ENCODE results near the gene STING1.
A peak's percentile ranks its signal among the peaks of the same experiment; 100 is the strongest.
"Not testable (repeated sequence)": the region's sequence is repeated elsewhere in the genome, so short reads cannot be mapped to it uniquely, and the experiment has no call there.

Gene STING1

DNA sequence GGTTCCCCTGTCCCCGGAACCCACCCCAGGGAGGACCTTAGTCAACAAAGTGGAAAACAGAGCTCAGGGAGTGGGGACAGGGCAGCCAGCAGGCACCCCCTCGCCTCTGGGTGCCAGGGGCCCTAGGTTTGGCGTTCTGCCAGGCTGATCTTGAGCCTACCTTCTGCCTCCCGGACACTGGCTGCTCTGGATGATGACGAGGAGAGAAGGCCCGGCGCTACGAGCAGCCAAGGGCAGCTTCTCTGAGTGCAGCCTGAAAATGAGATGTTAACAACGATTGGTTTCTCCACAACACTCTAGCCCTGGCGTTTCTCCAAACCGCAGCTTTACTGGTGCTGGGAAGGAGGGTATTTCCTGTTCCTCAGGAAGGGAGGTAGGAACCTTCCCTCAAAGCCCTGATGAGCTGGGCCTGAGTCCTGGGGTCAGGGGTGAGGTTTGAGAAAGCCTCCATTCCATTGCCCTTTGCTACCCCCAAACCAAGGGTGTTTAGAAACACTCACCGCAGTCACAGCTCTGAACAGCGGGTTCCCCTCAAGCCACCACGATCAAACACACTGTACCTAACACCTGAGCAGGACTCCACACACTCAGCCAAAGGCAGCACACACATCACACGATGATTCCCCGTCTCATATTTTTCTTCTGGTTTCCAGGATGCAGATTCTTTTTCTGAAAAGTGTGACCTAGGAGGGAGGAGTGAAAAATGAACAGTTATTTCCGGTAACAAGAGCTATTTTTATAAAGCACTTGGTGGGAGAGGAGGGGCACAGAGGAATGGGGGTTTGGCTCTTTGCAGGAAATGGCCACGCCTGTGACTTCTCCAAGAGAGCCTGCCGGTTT lies at the start of gene STING1:
Gene STING1 (minus strand): TSS at position 709 of the 840 bp plus-strand sequence. CDS start 1,054 bp downstream, outside the sequence.
- no peak within 1 kb of the TSS for H3K4me3 ChIP-seq (ENCODE audit: low read depth, low read length)

DNA sequence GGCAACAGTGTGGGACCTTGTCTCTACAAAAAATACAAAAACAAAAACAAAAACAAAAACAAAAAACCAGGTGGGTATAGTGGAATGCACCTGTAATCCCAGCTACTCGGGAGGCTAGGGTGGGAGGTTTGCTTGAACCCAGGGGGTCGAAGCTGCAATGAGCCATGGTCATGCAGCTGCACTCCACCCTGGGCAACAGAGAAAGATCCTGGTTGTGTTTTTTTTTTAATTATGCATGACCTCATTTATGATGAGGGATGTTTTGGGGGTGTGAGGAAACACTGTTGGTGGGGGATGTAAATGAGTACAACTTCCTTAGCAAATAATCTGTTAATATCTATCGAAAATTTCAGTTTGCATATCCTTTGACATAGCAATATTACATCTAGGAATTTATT lies 49.2 kb upstream of the STING1 start:
- no peak overlapping the region for H3K4me3 ChIP-seq (ENCODE audit: low read depth, low read length)

DNA sequence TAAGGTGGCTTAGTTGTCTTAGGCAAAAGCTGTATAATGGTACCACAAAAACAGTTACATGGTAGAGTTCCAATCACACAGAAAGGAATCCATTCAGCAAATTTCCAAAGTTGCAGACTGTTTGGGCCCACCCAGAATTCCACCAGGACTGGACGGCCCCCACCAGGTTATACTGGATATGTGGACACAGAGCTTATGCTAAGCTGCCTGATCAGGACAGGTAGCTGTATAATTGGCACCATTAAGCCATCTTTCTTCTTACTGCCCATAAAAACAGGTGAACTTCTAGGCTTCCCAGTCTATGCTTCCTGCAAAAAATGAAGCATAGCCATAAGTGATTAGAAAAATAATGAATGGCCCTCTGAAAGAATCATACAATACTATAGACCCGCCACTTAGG lies 47.5 kb upstream of the STING1 start:
- H3K4me3 ChIP-seq (ENCODE audit: low read depth, low read length): not testable (repeated sequence)

DNA sequence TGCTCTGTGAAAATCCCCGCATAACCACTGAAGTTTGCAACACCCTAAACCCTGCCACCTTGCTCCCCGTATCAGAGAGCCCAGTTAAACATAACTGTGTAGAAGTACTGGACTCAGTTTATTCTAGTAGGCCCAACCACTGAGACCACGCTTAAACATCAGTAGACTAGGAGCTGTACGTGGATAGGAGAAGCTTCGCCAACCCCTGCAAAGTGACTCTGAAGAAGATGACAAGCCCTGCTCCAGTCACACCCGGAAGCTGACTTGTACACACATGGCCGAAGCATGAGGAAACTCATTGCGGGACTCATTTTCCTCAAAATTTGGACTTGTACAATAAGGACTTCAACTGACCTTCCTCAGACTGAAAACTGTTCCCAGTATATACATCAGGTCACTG lies 46.1 kb upstream of the STING1 start:
- H3K4me3 ChIP-seq (ENCODE audit: low read depth, low read length): not testable (repeated sequence)

DNA sequence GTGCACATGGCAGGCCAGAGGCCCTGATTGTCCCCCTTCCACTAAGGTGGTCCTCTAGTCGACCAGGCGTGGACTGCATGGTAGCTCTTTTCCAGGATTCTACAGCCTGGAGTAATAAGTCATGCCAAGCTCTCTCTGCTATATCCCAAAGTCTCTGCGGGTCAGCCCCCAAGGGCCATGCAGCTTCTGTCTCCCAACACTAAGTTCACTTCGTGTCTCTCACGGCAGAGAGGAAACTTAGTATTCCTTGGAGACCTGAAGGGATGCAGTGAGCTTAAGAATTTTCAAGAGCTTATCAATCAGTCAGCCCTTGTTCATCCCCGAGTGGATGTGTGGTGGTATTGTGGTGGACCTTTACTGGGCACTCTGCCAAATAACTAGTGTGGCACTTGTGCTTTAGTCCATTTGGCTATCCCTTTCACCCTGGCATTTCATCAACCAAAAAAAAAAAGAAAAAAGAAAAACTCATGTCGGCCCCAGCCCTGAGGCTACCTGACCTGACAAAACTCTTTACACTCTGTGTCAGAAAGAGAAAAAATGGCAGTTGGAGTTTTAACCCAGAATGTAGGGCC lies 45.4 kb upstream of the STING1 start:
- not testable (repeated sequence) for H3K4me3 ChIP-seq (ENCODE audit: low read depth, low read length)

DNA sequence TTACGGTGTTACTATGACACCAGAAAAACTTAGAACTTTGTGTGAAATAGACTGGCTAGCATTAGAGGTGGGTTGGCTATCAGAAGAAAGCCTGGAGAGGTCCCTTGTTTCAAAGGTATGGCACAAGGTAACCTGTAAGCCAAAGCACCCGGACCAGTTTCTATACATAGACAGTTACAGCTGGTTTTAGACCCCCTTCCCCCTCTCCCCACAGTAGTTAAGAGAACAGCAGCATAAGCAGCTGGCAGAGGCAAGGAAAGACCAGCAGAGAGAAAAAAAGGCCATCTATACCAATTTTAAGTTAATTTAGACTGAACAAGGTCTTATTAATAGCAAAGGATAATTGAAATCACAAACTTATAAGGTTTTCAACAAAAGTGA lies 44.5 kb upstream of the STING1 start:
- H3K4me3 ChIP-seq (ENCODE audit: low read depth, low read length): not testable (repeated sequence)

DNA sequence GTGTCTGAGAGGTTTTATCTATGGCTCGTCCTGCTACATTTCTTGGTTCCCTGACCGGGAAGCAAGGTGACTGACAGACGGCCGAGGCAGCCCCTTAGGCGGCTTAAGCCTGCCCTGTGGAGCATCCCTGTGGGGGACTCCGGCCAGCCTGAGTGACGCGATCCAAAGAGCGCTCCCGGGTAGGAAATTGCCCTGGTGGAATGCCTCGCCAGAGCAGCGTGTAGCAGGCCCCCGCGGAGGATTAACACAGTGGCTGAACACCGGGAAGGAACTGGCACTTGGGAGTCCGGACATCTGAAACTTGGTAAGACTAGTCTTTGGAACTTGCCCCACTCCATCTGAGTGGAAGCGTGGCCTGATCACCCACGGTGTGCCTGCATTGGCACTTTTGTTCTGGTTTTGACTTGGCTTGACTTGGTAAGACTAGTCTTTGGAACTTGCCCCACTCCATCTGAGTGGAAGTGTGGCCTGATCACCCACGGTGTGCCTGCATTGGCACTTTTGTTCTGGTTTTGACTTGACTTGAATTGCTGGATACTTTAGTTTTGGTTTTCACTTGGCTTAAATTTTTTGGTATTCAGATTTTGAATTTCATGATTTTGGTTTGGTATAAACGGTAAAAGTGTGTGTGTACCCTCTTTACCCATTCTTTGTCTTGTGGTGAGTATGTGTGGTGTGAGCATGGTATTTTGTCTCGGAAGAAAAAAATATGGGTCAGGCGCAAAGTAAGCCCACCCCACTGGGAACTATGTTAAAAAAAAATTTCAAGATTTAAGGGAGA lies 43.9 kb upstream of the STING1 start:
- not testable (repeated sequence) for H3K4me3 ChIP-seq (ENCODE audit: low read depth, low read length)

DNA sequence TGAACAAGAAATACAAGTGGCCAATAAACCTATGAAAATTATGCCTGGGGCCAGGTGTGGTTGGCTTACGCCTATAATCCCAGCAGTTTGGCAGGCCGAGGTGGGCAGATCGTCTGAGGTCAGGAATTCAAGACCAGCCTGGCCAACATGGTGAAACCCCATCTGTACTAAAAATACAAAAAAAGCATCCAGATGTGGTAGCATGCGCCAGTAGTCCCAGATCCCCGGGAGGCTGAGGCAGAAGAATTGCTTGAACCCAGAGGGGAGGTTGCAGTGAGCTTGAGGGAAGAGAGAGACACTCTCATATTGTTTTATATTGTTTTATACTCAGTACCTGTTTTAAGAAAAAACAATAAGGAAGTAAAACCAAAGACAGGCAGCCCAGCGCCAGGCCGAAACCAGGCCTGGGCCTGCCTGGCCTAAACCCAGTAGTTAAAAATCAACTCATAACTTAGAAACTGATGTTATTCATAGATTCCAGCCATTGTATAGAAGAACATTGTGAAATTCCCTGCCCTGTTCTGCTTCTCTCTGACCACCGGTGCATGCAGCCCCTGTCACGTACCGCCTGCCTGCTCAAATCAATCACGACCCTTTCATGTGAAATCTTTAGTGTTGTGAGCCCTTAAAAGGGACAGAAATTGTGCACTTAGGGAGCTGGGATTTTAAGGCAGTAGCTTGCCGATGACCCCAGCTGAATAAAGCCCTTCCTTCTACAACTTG lies 43.2 kb upstream of the STING1 start:
- H3K4me3 ChIP-seq (ENCODE audit: low read depth, low read length): not testable (repeated sequence)

DNA sequence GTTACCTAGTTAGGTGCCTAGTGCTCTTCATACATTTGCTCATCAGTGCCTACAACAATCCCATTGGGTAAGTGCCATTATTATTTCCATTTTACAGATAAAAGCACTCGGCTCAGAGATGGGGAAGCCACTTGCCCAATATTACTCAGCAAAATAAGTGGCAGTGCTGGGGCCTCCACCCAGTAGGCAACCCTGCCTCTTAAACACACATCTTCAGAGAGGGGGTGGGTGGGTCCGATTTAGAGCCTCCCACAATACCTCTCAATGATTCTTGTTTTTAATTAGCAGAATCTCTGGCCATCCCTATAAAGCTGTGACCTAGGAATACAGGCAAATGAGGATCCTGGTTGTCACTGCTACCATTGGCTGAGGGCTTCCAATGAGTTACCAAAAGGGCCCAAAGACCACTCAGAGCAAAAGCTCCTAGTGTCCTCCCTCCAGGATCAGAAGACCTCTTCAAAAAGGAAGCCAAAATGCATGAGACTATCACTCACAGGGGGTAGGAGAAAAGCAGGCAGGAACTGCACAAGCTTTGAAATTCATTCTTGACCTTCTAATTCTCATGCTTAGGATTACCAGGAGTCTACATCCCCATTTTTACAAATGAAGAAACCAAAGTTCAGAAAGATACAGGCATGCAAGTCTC lies 42.5 kb upstream of the STING1 start:
- no peak overlapping the region for H3K4me3 ChIP-seq (ENCODE audit: low read depth, low read length)

DNA sequence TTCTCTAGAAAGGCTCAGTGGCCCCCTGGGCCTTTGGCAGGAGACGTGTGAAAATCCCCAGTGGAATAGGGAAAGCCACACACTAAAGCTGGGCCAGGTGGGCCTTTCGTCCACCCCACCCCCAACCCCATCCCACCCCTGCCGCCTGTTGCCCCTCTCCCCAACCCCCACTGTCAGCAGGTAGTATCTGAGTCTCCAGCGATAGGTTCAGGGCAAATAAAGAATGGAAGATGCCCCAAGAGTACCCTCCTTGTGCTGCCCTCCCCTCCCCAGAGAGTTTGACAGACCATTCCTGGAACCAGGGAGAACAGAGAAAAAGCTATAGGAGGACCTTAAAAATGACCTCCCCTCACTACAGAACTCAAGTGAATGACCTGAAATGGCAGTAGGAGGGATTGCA lies 41.9 kb upstream of the STING1 start:
- no peak overlapping the region for H3K4me3 ChIP-seq (ENCODE audit: low read depth, low read length)

DNA sequence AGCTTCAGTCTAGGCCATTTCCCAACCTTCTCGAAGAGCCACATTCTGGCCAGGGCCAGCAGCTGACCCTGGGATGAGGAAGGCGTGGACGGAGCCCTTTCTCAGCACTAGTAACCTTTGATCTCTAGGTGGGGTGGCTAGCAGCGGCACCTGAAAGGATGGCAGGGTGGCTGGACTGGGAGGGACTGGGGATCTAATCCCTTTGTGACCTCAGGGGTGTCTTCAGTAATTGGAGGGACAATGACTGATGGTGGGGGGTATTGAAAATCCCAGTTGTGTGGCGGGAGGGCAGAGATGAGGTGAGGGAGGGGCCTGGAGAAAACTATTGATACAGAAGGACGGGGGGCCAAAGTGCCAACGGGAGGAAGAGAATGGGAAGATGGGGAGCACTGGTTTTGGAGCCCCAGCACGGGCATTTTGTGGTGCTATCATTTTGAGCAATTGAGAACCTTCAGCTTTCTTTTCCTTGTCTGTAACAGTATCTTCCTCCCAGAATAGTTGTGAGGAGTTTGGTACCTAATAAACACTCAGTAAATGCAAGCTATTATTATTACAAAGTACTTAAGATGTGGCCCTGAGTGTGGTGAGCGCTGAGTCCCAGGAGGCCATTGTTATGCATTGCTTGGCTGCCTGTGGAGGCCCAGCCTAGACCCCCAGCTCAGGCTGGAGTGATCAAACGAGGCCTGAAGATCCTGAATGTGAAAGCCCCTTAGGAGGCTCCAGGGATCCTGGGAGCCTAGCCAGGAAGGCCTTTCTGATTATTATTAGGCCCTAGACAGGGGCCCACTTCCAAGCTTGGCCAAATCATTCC lies 41.3 kb upstream of the STING1 start:
- no peak overlapping the region for H3K4me3 ChIP-seq (ENCODE audit: low read depth, low read length)

DNA sequence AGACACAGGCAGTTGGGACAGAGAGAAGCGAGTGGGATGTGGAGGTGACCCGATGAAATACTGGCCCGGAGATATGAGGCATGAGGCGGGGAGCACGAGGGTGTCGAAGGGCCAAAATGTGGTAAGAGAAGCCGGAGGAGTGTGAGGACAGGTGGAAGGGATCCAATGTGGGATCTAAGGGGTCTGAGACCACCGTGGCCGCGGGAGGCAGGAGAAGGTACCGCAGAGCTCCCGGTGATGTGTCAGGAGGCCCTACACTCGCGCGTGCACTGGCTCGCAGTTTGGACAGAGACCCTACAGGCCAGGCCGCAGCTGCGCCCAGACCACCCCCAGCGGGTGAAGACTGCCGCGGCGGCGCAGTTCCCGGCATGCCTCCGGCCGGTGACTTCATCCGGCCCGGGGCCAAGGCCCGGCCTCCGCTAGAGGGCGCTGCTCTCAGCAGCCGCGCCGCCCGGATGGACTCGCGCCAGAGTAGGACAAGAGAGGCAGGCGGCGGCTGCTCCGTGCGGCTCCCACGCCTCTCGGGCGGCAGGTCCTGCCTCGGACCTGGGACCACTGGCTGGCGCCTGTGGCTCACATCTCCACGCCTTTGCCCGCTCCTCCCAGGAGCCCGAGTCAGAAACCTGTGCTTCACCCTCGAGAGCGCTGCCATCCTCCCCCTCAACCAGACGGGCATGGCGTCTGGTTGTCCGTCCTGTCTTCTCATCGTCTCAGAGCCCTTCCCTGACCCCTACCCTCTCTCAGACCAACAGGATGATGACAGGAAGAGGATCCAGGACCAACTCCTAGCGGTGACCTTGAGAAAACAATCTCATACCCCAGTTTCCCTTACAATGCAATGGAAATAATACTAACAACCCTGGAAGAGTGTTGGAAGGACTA lies 35.4 kb upstream of the STING1 start:
- peak overlapping the region; percentile 37 for H3K4me3 ChIP-seq (ENCODE audit: low read depth, low read length)

DNA sequence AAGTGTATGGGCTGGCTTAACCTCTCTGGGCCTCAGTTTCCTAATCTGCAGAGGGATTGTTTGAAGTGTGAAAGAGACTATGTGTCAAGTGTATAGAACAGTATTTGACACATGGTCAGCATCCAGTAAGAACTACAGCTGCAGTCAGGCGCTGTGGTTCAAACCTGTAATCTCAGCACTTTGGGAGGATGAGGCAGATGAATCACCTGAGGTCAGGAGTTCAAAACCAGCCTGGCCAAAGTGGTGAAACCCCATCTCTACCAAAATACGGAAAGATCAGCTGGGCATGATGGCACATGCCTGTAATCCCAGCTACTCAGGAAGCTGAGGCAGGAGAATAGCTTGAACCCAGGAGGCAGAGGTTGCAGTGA lies 31.9 kb upstream of the STING1 start:
- no peak overlapping the region for H3K4me3 ChIP-seq (ENCODE audit: low read depth, low read length)

DNA sequence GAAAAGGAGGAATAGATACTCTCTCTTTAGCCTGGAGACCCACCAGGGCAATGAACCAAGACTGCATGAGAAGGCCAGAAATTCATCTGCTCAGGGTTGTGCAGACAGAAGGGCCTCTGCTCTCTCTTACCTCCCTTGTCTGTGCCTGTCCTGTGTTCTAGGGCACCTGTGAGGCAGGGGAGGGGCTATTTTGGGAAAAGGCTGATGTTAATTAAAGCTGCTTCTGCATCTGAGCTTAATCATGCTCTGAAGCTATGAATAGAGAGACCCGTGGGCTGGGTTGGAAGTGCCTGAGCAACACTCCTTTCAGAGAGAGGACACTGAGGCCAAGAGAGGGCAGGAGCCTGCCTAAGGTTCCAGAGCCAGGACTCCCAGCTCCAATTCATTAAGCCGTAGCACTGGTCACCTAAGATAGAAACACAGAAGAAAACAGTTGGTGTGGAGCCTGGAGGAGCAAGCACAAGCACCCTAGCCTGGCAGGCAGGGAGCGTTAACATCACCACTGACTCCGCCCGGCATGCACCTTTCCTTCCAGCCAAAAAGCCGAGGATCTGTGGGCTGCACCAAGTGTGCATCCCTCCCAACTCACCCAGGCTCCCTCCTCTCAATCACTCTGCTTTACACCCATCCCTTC lies 31.4 kb upstream of the STING1 start:
- no peak overlapping the region for H3K4me3 ChIP-seq (ENCODE audit: low read depth, low read length)

DNA sequence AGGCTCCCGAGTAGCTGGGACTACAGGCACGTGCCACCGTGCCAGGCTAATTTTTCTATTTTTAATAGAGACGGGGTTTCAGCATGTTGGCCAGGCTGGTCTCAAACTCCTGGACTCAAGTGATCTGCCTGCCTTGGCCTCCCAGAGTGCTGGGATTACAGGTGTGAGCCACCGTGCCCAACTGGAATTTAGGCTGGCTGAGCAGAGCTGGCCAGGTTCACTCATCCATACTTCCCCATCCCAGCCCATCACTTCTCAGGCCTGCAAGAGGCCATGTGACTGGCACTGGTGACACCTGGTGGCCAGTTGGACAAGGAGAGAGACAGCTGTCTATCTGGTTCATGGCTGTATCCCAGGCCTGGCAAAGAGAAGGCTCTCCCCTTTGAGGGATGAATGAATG lies 30.9 kb upstream of the STING1 start:
- H3K4me3 ChIP-seq (ENCODE audit: low read depth, low read length): not testable (repeated sequence)

DNA sequence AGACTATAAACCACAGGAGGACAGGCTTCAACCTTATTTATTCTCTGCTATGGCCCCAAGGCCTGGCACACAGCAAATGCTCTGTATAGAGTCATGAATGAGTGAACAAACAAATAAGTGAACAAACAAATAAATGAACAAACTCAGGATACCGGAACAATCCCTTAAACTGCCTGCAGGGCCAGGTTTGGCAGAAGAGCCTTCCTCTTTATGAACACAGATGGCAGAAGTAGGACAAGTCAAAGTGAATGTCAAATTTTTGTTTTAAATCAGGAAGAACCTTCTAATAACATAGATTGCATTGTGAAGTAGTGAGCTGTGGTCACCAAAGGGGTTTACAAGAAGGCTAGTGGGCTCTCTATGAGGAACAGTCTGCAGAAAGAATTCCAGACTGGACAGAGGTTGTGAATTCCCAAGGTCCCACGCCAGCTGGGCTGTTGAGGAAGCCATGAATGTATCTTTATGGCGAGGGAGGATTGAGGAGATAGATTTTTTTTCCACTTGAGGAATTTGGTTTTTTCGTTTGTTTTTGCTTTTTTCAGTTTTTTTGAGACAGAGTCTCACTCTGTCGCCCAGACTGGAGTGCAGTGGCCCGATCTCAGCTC lies 30.3 kb upstream of the STING1 start:
- no peak overlapping the region for H3K4me3 ChIP-seq (ENCODE audit: low read depth, low read length)

DNA sequence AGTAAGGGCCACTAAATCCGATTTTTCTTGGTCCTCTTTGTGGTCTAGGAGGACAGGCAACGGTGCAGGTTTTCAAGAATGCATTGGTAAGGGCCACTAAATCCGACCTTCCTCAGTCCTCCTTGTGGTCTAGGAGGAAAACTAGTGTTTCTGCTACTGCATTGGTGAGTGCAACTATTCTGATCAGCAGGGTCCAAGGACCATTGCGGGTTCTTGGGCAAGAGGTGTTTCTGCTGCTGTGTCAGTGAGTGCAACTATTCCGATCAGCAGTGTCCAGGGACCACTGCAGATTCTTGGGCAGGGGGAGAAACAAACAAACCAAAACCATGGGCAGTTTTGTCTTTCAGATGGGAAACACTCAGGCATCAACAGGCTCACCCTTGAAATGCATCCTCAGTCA lies 22.2 kb upstream of the STING1 start:
- not testable (repeated sequence) for H3K4me3 ChIP-seq (ENCODE audit: low read depth, low read length)

DNA sequence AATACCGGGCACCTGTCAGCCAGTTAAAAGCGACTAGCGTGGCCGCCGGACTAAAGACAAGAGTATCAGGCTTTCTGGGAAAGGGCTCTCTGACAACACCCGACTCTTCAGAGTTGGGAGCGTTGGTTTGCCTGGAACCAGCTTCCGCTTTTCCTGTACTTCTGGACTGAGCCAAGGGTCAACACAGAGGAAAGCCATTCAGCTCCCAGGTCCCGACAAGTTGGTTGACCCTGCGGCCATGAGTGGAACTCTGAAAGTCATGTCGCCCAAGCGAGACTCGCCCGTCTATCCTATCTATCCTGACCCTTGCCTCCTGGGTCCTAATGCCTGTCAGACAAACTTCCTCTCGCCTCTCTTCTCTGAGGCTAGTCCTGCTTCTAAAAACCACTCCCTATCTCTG lies 21.3 kb upstream of the STING1 start:
- H3K4me3 ChIP-seq (ENCODE audit: low read depth, low read length): peak overlapping the region; percentile 24
